Breast epithelium (tissue), 4 donors: ENCODE results near the gene CATSPERB. TPM values are rescaled to one million over a fixed set of nuclear protein-coding genes. Genes with fewer than 3 reads are reported as not detected.
"Not testable (repeated sequence)": the region's sequence is repeated elsewhere in the genome, so short reads cannot be mapped to it uniquely, and the experiment has no call there.

ENCODE experiments used
- DNase-seq, 2 donors: peaks; one replicate each; pipeline ENCODE4 v3.0.0-alpha.2; 2019; ENCODE audit warnings: low spot score in 2 of 2
- H3K27ac ChIP-seq, 2 donors: fragments of 200-600 bp; sonication (generic) in 1 of 2; one replicate each; pipeline ENCODE4 v1.5.1; 2016 to 2019; ENCODE audit warnings: mild to moderate bottlenecking in 1 of 2
- H3K27me3 ChIP-seq, 2 donors: fragments of 200-600 bp; sonication (generic) in 1 of 2; one replicate each; pipeline versions ENCODE4 v1.5.1 to v1.6.0; 2017 to 2019; ENCODE audit warnings: control low read depth in 1 of 2, mild to moderate bottlenecking in 1 of 2
- H3K36me3 ChIP-seq: fragments of 200-600 bp; one replicate; pipeline ENCODE4 v1.5.1; 2019
- H3K4me1 ChIP-seq, 2 donors: fragments of 200-600 bp; sonication (generic); one replicate each; pipeline ENCODE4 v1.5.1; 2016 to 2019; ENCODE audit warnings: control low read depth in 1 of 2
- H3K4me3 ChIP-seq, 3 donors: fragments of 200-600 bp; sonication (generic); 1 replicate in 2 of 3; 2 replicates in 1 of 3; pipeline ENCODE4 v1.5.1; 2016 to 2019; ENCODE audit warnings: mild to moderate bottlenecking in 3 of 3, moderate library complexity in 2 of 3
- H3K9me3 ChIP-seq, 2 donors: fragments of 200-600 bp; sonication (generic) in 1 of 2; one replicate each; pipeline ENCODE4 v1.5.1; 2016 to 2019; ENCODE audit warnings: control low read depth in 1 of 2
- POLR2A ChIP-seq: fragments of 450-650 bp; IDR thresholded peaks from one replicate; pipeline ENCODE4 v1.6.1; 2016; ENCODE audit warnings: antibody characterized with exemption, mild to moderate bottlenecking, moderate library complexity
- POLR2AphosphoS5 ChIP-seq, 3 donors: sonication (generic); formaldehyde crosslinking; IDR thresholded peaks; one replicate each; pipeline ENCODE4 v1.6.1; 2017; ENCODE audit warnings: antibody characterized with exemption in 3 of 3
- intact Hi-C: fragments of 100-400 bp; cut with DNase I; formaldehyde crosslinking; loops from one replicate; pipeline ENCODE4 v1.15.1; 2023; ENCODE audit warnings: low total_unique reads
- total RNA-seq, 3 donors: library from RNA; depleted of rRNA; stranded (reverse); fragments of >200 nt; gene quantifications; one replicate each; pipeline ENCODE4 v1.1.0, GENCODE V29; 2016
- TF ChIP-seq, protein P1 (sequence below), 3 donors: fragments of 450-650 bp; IDR thresholded peaks; one replicate each; pipeline ENCODE4 v1.5.1; 2016 to 2017; ENCODE audit warnings: antibody characterized with exemption in 3 of 3, mild to moderate bottlenecking in 3 of 3, moderate library complexity in 3 of 3

The CATSPERB gene
- total RNA-seq, 3 donors from 2014 or later, result 2.4 to 18.7 (median 16.1) TPM

DNA sequence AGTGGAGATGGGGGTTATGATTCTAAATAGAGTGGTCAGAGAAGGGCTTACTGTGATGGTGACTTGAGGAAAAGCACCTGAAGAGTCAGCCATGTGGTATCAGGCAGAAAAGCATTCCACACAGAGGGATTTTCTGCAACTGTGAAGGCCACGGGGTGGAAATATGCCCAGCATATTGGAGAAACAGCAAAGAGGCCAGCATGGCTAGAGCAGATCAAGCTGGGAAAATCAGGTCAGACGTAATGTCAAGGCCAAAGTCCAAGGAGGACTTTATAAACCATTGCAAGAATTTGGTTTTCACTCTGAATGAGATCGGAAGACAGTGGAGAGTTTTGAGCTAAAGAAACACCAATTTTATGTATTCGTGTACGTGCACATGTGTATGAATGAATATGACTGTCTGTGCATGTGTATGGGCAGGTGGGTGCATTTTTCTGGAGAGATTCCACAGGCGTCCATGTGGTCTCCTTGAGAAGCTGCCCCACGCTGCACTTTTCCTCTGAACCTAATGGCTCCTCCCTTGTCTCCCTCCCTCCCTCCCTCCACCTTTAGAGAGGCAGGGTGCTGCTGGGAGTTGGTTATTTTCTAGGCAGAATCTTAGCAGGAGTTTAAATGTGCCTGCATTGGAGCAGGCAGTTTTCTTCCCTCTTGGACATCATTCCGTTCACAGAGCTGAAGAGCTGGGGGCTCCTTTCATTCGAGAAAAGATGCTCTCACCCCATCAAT, 124.4 kb downstream of the CATSPERB start:
- no peaks in the 10 kb centered on the region for H3K9me3 ChIP-seq
- TF ChIP-seq POLR2AphosphoS5 (IDR thresholded peaks at IDR 0.05) (no peak), POLR2A (no peak)
- TF ChIP-seq, protein P1, sequence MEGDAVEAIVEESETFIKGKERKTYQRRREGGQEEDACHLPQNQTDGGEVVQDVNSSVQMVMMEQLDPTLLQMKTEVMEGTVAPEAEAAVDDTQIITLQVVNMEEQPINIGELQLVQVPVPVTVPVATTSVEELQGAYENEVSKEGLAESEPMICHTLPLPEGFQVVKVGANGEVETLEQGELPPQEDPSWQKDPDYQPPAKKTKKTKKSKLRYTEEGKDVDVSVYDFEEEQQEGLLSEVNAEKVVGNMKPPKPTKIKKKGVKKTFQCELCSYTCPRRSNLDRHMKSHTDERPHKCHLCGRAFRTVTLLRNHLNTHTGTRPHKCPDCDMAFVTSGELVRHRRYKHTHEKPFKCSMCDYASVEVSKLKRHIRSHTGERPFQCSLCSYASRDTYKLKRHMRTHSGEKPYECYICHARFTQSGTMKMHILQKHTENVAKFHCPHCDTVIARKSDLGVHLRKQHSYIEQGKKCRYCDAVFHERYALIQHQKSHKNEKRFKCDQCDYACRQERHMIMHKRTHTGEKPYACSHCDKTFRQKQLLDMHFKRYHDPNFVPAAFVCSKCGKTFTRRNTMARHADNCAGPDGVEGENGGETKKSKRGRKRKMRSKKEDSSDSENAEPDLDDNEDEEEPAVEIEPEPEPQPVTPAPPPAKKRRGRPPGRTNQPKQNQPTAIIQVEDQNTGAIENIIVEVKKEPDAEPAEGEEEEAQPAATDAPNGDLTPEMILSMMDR (IDR thresholded peaks at IDR 0.05), result no peak
- H3K36me3 ChIP-seq, result no peaks in the 10 kb centered on the region
- H3K27ac ChIP-seq, result no peak overlapping the region
- intact Hi-C loops, result no loop called here
- no peak overlapping the region for H3K4me3 ChIP-seq
- H3K4me1 ChIP-seq, result no peaks in the 10 kb centered on the region
- H3K27me3 ChIP-seq, result no peaks in the 10 kb centered on the region
- DNase-seq, result no peak

GRCh38 chr14:91606851-91607250, 125.0 kb downstream of the CATSPERB start:
- no peaks in the 10 kb centered on the region for H3K9me3 ChIP-seq
- intact Hi-C loops, result no loop called here
- no peak overlapping the region for H3K27ac ChIP-seq
- H3K36me3 ChIP-seq, result no peaks in the 10 kb centered on the region
- DNase-seq, result no peak
- H3K27me3 ChIP-seq, result no peaks in the 10 kb centered on the region
- no peak overlapping the region for H3K4me3 ChIP-seq
- H3K4me1 ChIP-seq, result no peaks in the 10 kb centered on the region
- TF ChIP-seq POLR2AphosphoS5 (IDR thresholded peaks at IDR 0.05) (no peak), POLR2A (no peak)
- TF ChIP-seq, protein P1 (IDR thresholded peaks at IDR 0.05), result no peak

DNA sequence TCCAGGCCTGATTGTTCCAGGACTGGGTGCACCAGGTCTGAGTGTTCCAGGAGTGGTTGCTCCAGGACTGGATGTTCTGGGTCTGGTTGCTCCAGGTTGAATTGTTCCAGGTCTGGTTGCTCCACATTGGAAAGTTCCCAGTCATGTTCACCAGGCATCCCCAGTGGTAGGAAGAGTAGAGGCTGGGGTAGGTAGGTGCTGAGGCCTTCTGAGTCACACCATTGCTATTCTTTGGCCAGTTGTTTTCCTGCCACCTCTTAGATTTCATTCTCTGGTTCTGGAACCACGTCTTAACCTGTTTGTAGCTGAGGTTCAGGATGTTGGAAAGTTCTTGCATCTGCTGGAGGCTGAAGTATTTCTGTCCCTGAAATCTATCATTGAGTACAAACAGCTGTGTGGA, 127.3 kb downstream of the CATSPERB start:
- H3K4me1 ChIP-seq, H3K27ac ChIP-seq, H3K9me3 ChIP-seq, intact Hi-C loops, H3K27me3 ChIP-seq, H3K4me3 ChIP-seq, DNase-seq, H3K36me3 ChIP-seq: not testable (repeated sequence)

- peaks cover 11 to 12% of the 10 kb centered on the region in 2 donors for H3K9me3 ChIP-seq
- no peak overlapping the region for H3K27ac ChIP-seq
- H3K27me3 ChIP-seq, result no peaks in the 10 kb centered on the region
- no peak for DNase-seq
- H3K4me3 ChIP-seq, result no peak overlapping the region
- H3K36me3 ChIP-seq, result no peaks in the 10 kb centered on the region
- no peaks in the 10 kb centered on the region for H3K4me1 ChIP-seq
- TF ChIP-seq, protein P1 (IDR thresholded peaks at IDR 0.05), result no peak
- no peak for TF ChIP-seq POLR2A
- TF ChIP-seq POLR2AphosphoS5 (IDR thresholded peaks at IDR 0.05), result no peak
- intact Hi-C loops, result no loop called here
Measured at GRCh38 chr14:91599994-91600393, 131.9 kb downstream of the CATSPERB start.

GRCh38 chr14:91595736-91596135, 136.2 kb downstream of the CATSPERB start:
- no peaks in the 10 kb centered on the region for H3K4me1 ChIP-seq
- DNase-seq, result no peak
- intact Hi-C loops, result no loop called here

GRCh38 chr14:91593957-91594356, 137.9 kb downstream of the CATSPERB start:
- H3K27ac ChIP-seq, H3K27me3 ChIP-seq, H3K36me3 ChIP-seq, DNase-seq, intact Hi-C loops, H3K4me1 ChIP-seq, H3K4me3 ChIP-seq: not testable (repeated sequence)
- peaks cover 11 to 12% of the 10 kb centered on the region in 2 donors for H3K9me3 ChIP-seq

More at GRCh38 chr14:91595736-91596135, 136.2 kb downstream of the CATSPERB start:
- Histone ChIP-seq H3K27me3 (no peaks in the 10 kb centered on the region), H3K4me3 (no peak overlapping the region), H3K36me3 (no peaks in the 10 kb centered on the region), H3K27ac (no peak overlapping the region), H3K9me3 (peaks cover 11 to 12% of the 10 kb centered on the region in 2 donors)
- TF ChIP-seq POLR2A (no peak), POLR2AphosphoS5 (IDR thresholded peaks at IDR 0.05) (no peak)
- TF ChIP-seq, protein P1 (IDR thresholded peaks at IDR 0.05), result no peak
